LNCaP clone FGC (cell line): ENCODE measurements around the gene GYS1.

Experiments
- DNase-seq: peaks from one replicate; pipeline ENCODE4 v3.0.0-alpha.2; 2011; ENCODE audit warnings: low read depth
- H3K4me3 ChIP-seq: 2 replicates; pipeline ENCODE4 v1.5.1; 2011; ENCODE audit warnings: mild to moderate bottlenecking, low read depth, low read length, control low read depth
- TF ChIP-seq, protein P1 (sequence below): IDR thresholded peaks from 2 replicates; pipeline ENCODE4 v1.5.1; 2012; ENCODE audit warnings: mild to moderate bottlenecking; ENCODE audit not compliant: control insufficient read depth, insufficient read depth; ENCODE audit errors: extremely low read depth

GYS1 gene

DNA sequence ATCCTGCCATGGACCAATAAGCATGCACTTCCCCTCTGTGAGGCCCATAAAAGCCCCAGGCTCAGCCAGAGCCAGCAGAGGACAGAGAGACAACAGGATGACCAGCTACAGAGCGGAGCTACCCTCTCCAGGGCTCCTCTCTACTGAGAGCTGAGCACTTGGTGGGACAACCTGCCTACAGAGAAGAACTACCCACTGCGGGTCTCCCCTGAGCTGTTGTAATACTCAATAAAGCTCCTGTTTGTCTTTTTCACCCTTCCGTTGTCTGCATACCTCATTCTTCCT is 45.9 kb downstream of the GYS1 start:
- no peak for DNase-seq
- TF ChIP-seq, protein P1, sequence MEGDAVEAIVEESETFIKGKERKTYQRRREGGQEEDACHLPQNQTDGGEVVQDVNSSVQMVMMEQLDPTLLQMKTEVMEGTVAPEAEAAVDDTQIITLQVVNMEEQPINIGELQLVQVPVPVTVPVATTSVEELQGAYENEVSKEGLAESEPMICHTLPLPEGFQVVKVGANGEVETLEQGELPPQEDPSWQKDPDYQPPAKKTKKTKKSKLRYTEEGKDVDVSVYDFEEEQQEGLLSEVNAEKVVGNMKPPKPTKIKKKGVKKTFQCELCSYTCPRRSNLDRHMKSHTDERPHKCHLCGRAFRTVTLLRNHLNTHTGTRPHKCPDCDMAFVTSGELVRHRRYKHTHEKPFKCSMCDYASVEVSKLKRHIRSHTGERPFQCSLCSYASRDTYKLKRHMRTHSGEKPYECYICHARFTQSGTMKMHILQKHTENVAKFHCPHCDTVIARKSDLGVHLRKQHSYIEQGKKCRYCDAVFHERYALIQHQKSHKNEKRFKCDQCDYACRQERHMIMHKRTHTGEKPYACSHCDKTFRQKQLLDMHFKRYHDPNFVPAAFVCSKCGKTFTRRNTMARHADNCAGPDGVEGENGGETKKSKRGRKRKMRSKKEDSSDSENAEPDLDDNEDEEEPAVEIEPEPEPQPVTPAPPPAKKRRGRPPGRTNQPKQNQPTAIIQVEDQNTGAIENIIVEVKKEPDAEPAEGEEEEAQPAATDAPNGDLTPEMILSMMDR, result no peak
- H3K4me3 ChIP-seq, result no peak overlapping the region

DNA sequence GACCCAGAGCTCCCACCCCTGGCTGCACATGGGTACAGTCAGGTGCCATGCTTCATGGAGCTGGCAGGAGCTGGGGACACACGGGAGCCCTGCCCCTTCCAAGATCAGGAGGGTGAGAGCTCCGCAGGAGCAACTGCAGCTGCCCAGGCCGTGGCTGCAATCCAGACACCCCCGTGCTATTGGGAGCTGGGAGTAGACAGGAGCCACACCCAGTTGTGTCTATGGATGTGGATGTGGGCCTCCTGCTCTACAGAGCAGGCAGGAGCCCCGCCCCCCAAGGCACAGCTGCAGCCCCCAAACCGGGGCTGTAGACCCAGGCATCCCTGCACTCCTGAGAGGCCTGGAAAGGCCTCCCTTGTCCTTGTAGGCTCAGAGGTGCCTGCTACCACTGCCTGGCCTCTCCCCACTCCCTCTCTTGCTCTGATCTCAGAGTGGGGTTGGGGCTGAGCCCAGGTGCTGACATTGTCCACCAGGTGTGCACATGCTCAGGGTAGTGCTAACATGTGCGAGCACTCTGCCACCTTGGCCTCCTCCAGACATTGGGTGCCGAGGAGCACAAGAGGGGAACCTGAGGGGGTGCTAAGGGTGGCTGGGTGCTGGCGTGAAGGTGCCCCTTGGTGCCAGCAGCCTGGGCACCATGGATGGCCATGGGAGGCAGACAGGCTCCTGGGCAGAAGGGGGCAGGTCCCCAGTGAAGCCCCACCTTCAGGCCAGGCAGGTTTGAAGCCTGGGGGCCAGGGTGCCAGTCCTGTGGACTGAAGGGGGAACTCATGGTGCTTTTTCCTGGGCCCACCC is 46.4 kb downstream of the GYS1 start:
- TF ChIP-seq, protein P1, result no peak
- DNase-seq, result no peak
- H3K4me3 ChIP-seq, result no peak overlapping the region

DNA sequence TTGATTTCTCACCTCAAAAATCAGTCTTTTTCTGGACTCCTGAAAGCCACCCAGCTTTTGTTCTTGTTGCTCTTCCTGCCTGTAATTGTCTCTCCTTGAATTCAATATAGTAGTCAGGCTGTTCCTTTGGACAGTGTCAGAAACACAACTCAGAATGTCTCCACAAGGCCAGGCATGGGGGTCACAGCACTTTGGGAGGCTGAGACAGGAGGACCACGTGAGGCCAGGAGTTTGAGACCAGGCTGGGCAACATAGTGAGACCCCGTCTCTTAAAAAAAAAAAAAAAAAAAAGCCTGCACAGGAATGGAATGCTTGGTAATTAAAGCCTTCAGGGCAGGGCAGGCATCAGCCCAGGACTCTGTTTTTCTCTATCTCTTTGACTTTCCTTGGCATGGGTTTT is 47.3 kb downstream of the GYS1 start:
- no peak overlapping the region for H3K4me3 ChIP-seq
- no peak for DNase-seq
- TF ChIP-seq, protein P1, result no peak

DNA sequence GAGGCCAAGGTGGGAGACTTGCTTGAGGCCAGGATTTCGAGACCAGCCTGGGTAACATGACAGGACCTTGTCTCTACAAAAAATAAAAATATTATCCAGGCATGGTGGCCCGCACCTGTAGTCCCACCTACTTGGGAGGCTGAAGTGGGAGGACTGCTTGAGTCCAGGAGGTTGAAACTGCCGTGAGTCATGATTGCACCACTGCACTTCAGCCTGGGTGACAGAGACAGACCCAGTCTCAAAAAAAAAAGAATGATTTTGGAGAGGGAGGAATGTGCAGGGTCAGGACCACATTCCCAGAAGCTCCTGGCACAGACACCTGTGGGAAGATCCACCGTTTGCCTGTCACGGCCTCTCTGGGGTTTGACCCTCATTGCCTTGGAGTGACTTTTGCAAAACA is 47.7 kb downstream of the GYS1 start:
- TF ChIP-seq, protein P1, result no peak
- DNase-seq, result no peak
- no peak overlapping the region for H3K4me3 ChIP-seq

DNA sequence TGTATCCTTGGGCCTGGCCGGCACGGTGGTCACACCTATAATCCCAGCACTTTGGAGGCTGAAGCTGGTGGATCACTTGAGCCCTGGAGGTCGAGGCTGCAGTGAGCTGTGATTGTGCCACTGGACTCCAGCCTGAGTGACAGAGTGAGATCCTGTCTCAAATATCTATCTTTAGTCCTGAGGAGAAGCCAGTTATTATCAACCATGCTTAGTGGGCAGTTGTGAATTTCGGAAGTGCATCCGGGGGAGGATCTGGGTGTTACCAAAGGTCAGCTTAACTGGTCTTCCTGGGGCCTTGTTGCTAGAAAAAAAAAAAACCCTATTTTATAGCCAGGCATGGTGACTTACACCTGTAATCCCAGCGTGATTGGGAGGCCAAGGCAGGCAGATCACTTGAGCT is 50.0 kb downstream of the GYS1 start:
- H3K4me3 ChIP-seq, result no peak overlapping the region
- TF ChIP-seq, protein P1, result no peak
- no peak for DNase-seq

DNA sequence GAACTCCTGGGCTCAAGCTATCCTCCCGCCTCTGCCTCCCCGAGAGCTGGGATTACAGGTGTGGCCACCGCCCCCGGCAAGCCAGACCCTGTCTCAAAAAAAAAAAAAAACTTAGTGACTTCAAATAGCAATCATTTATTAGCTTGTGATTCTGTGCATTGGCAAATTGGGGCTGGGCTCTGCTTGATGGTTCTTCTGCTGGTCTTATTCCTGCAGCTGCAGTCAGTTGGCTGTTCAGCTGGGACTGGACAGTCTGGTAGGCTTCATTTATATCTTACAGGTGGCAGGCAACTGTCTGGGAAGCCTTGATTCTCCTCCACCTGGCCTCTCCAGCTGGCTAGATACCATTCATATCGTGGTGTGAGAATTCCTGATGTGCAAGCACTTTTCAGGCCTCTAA is 52.2 kb downstream of the GYS1 start:
- no peak for DNase-seq
- TF ChIP-seq, protein P1, result no peak
- H3K4me3 ChIP-seq, result no peak overlapping the region

DNA sequence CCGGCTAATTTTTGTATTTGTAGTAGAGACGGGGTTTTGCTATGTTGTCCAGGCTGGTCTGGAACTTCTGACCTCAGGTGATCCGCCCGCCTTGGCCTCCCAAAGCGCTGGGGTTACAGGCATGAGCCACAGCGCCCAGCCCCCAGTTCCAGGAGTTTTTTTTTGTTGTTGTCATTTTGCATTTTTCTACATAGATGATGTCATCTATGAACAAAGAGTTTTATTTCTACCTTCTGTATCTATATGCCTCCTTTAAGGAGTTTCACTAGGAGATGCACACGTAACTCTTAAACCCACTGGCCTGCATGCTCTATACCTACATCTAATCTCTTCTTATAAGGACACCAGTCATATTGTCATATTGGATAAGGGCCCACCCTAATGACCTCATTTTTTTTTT is 54.9 kb downstream of the GYS1 start:
- no peak for DNase-seq
- TF ChIP-seq, protein P1, result no peak

More for the DNA sequence above, 54.9 kb downstream of the GYS1 start:
- no peak overlapping the region for H3K4me3 ChIP-seq
